Glutamatergic neuron (in vitro differentiated cells): ENCODE measurements around the gene NKX2-2. TPM values are rescaled to one million over a fixed set of nuclear protein-coding genes. Genes with fewer than 3 reads are reported as not detected.

Experiments used
- DNase-seq: peaks from one replicate; pipeline ENCODE4 v3.0.0; 2022
- H3K27ac Mint-ChIP-seq: one replicate; pipeline ENCODE4 v1.8.0; 2020; ENCODE audit warnings: mild to moderate bottlenecking, mixed read lengths, inconsistent platforms; ENCODE audit not compliant: unreplicated experiment
- H3K27me3 Mint-ChIP-seq: one replicate; pipeline ENCODE4 v1.8.0; 2020; ENCODE audit warnings: mild to moderate bottlenecking, moderate library complexity, mixed read lengths, inconsistent platforms; ENCODE audit not compliant: unreplicated experiment
- H3K36me3 Mint-ChIP-seq: one replicate; pipeline ENCODE4 v1.8.0; 2020; ENCODE audit warnings: mild to moderate bottlenecking, mixed read lengths, inconsistent platforms; ENCODE audit not compliant: unreplicated experiment
- H3K4me1 Mint-ChIP-seq: one replicate; pipeline ENCODE4 v1.8.0; 2020; ENCODE audit warnings: mild to moderate bottlenecking, low read depth, mixed read lengths, inconsistent platforms; ENCODE audit not compliant: unreplicated experiment
- H3K4me3 Mint-ChIP-seq: one replicate; pipeline ENCODE4 v1.8.0; 2020; ENCODE audit warnings: mild to moderate bottlenecking, mixed read lengths, inconsistent platforms; ENCODE audit not compliant: unreplicated experiment
- H3K9me3 Mint-ChIP-seq: one replicate; pipeline ENCODE4 v1.8.0; 2020; ENCODE audit warnings: mild to moderate bottlenecking, moderate library complexity, mixed read lengths, inconsistent platforms; ENCODE audit not compliant: unreplicated experiment
- CTCF ChIP-seq: fragments of 200-600 bp; sonication (generic); IDR thresholded peaks from one replicate; pipeline ENCODE4 v1.5.0; 2021; ENCODE audit not compliant: partially characterized antibody, unreplicated experiment
- total RNA-seq: library from RNA; stranded (reverse); fragmentation: NEBNext Ultra II Directional; extraction: Animal tissue kit (Norgen Biotek cat#: 25700); gene quantifications from one replicate; pipeline ENCODE4 v1.2.1, GENCODE V29; 2021; ENCODE audit not compliant: unreplicated experiment

The NKX2-2 gene
- total RNA-seq, 1 donor from 2014 or later: 1.2 TPM

GRCh38 chr20:21555470-21556120 is 41.7 kb upstream of the NKX2-2 start:
- Mint-ChIP-seq H3K27me3 (no peaks in the 10 kb centered on the region), H3K9me3 (peaks cover 2% of the 10 kb centered on the region), H3K27ac (no peak overlapping the region), H3K4me3 (no peak overlapping the region), H3K4me1 (no peaks in the 10 kb centered on the region), H3K36me3 (no peaks in the 10 kb centered on the region)
- no peak for DNase-seq
- TF ChIP-seq CTCF: no peak

GRCh38 chr20:21554985-21555384 is 41.1 kb upstream of the NKX2-2 start:
- TF ChIP-seq CTCF: no peak
- Mint-ChIP-seq H3K9me3 (peaks cover 2% of the 10 kb centered on the region), H3K27ac (no peak overlapping the region), H3K27me3 (no peaks in the 10 kb centered on the region), H3K4me3 (no peak overlapping the region), H3K36me3 (no peaks in the 10 kb centered on the region), H3K4me1 (no peaks in the 10 kb centered on the region)
- DNase-seq: no peak

- Mint-ChIP-seq H3K4me3 (no peak overlapping the region), H3K4me1 (no peaks in the 10 kb centered on the region), H3K27me3 (no peaks in the 10 kb centered on the region), H3K9me3 (peaks cover 2% of the 10 kb centered on the region), H3K36me3 (no peaks in the 10 kb centered on the region), H3K27ac (no peak overlapping the region)
- no peak for DNase-seq
- no peak for TF ChIP-seq CTCF
These were observed 40.6 kb upstream of the NKX2-2 start for GRCh38 chr20:21554376-21554890.

- peaks cover 3% of the 10 kb centered on the region for H3K4me1 Mint-ChIP-seq
- no peaks in the 10 kb centered on the region for H3K9me3 Mint-ChIP-seq
- H3K36me3 Mint-ChIP-seq: no peaks in the 10 kb centered on the region
- TF ChIP-seq CTCF: no peak
- H3K4me3 Mint-ChIP-seq: no peak overlapping the region
- DNase-seq: no peak
- no peaks in the 10 kb centered on the region for H3K27me3 Mint-ChIP-seq
- no peak overlapping the region for H3K27ac Mint-ChIP-seq
These were observed 36.7 kb upstream of the NKX2-2 start for GRCh38 chr20:21550587-21550986.

- no peaks in the 10 kb centered on the region for H3K27me3 Mint-ChIP-seq
- no peaks in the 10 kb centered on the region for H3K36me3 Mint-ChIP-seq
These were observed 34.6 kb upstream of the NKX2-2 start for GRCh38 chr20:21548390-21549035.

More at GRCh38 chr20:21548390-21549035, 34.6 kb upstream of the NKX2-2 start:
- no peak overlapping the region for H3K27ac Mint-ChIP-seq
- H3K9me3 Mint-ChIP-seq: no peaks in the 10 kb centered on the region
- TF ChIP-seq CTCF: no peak
- H3K4me3 Mint-ChIP-seq: no peak overlapping the region
- peaks cover 3% of the 10 kb centered on the region for H3K4me1 Mint-ChIP-seq
- no peak for DNase-seq
